K562 (cell line): ENCODE measurements around the gene CERS3. TPM values are rescaled to one million over a fixed set of nuclear protein-coding genes. Genes with fewer than 3 reads are reported as not detected.

ENCODE experiments used
- DNMT1 ChIP-seq: fragments of 450-650 bp; IDR thresholded peaks from 2 replicates; pipeline ENCODE4 v1.6.1; 2016; ENCODE audit warnings: antibody characterized with exemption, mild to moderate bottlenecking
- EP300 ChIP-seq: IDR thresholded peaks from 2 replicates; pipeline ENCODE4 v1.6.1; 2012; ENCODE audit warnings: low read length, improper control_type of control experiment
- XRCC4 ChIP-seq: IDR thresholded peaks from one replicate; pipeline ENCODE4 v1.6.1; 2011; ENCODE audit not compliant: insufficient read depth, insufficient read length; ENCODE audit errors: extremely low read depth
- YY1 ChIP-seq, 3 experiments: IDR thresholded peaks; 2 replicates each; pipeline ENCODE4 v1.6.1; 2011; ENCODE audit warnings: low read length in 2 of 3, mild to moderate bottlenecking in 2 of 3, moderate library complexity in 2 of 3, borderline replicate concordance in 1 of 3, control low read depth in 1 of 3, low read depth in 1 of 3; ENCODE audit not compliant: insufficient read depth in 3 of 3, insufficient replicate concordance in 2 of 3, control insufficient read depth in 1 of 3, insufficient read length in 1 of 3; ENCODE audit errors: extremely low read depth in 1 of 3
- polyA plus RNA-seq, 8 experiments: library from polyadenylated mRNA; depleted of rRNA in 4 of 8; stranded (reverse) in 5 of 8; unstranded in 3 of 8; fragments of >200 nt; fragmentation: Nextera tagmentation in 2 of 8; fragmentation: Illumina TruSeq in 1 of 8; extraction: Ambion mirVana in 2 of 8; extraction: Trizol in 1 of 8; gene quantifications; 2 replicates each; pipeline versions ENCODE4 v1.2.1 to v1.2.3, GENCODE V29; 2011 to 2014; ENCODE audit warnings: inconsistent platforms in 1 of 8, missing spikeins in 1 of 8
- total RNA-seq, 7 experiments: library from RNA; depleted of rRNA in 6 of 7; stranded (reverse); fragments of >200 nt in 6 of 7; fragmentation: Illumina TruSeq in 2 of 7; extraction: Trizol in 2 of 7; gene quantifications; 2 replicates each; pipeline versions ENCODE4 v1.2.1 to v1.2.3, GENCODE V29; 2011 to 2021; ENCODE audit warnings: low replicate concordance in 1 of 7
- TF ChIP-seq, protein P1 (sequence below): fragments of 200-600 bp; sonication (generic); IDR thresholded peaks from one replicate; pipeline ENCODE4 v1.6.1; 2012; ENCODE audit warnings: mild to moderate bottlenecking, low read depth, low read length, inconsistent platforms
- TF ChIP-seq, protein P2 (sequence below): fragments of 200-400 bp; formaldehyde crosslinking; IDR thresholded peaks from 2 replicates; pipeline ENCODE4 v1.6.1; 2017; ENCODE audit warnings: mild to moderate bottlenecking, low read depth, low read length, moderate library complexity

Gene CERS3
- total and polyA plus RNA-seq, 9 of the 15 experiments (the other 6 are each of a cell fraction or from before 2014, with no cell fraction given): not detected

DNA sequence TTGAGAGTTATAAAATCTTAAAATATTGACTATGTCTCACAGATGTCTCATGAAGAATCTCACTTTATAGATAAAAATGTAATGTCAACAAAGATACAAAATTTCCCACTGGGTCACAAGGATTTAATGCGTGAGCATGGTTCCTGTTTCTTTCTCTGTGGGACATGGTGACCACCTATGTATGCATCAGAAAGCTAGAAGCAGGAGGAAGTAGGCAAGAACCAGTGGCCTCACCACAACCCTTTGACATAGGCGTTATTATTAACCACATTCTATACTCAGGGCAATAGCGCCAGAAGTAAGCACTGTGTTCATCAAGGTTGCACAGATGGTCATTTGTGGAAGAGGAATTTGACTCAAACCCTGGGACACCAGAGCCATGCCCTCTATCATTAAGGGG, 175.3 kb downstream of the CERS3 start (continued):
- TF ChIP-seq, protein P1, sequence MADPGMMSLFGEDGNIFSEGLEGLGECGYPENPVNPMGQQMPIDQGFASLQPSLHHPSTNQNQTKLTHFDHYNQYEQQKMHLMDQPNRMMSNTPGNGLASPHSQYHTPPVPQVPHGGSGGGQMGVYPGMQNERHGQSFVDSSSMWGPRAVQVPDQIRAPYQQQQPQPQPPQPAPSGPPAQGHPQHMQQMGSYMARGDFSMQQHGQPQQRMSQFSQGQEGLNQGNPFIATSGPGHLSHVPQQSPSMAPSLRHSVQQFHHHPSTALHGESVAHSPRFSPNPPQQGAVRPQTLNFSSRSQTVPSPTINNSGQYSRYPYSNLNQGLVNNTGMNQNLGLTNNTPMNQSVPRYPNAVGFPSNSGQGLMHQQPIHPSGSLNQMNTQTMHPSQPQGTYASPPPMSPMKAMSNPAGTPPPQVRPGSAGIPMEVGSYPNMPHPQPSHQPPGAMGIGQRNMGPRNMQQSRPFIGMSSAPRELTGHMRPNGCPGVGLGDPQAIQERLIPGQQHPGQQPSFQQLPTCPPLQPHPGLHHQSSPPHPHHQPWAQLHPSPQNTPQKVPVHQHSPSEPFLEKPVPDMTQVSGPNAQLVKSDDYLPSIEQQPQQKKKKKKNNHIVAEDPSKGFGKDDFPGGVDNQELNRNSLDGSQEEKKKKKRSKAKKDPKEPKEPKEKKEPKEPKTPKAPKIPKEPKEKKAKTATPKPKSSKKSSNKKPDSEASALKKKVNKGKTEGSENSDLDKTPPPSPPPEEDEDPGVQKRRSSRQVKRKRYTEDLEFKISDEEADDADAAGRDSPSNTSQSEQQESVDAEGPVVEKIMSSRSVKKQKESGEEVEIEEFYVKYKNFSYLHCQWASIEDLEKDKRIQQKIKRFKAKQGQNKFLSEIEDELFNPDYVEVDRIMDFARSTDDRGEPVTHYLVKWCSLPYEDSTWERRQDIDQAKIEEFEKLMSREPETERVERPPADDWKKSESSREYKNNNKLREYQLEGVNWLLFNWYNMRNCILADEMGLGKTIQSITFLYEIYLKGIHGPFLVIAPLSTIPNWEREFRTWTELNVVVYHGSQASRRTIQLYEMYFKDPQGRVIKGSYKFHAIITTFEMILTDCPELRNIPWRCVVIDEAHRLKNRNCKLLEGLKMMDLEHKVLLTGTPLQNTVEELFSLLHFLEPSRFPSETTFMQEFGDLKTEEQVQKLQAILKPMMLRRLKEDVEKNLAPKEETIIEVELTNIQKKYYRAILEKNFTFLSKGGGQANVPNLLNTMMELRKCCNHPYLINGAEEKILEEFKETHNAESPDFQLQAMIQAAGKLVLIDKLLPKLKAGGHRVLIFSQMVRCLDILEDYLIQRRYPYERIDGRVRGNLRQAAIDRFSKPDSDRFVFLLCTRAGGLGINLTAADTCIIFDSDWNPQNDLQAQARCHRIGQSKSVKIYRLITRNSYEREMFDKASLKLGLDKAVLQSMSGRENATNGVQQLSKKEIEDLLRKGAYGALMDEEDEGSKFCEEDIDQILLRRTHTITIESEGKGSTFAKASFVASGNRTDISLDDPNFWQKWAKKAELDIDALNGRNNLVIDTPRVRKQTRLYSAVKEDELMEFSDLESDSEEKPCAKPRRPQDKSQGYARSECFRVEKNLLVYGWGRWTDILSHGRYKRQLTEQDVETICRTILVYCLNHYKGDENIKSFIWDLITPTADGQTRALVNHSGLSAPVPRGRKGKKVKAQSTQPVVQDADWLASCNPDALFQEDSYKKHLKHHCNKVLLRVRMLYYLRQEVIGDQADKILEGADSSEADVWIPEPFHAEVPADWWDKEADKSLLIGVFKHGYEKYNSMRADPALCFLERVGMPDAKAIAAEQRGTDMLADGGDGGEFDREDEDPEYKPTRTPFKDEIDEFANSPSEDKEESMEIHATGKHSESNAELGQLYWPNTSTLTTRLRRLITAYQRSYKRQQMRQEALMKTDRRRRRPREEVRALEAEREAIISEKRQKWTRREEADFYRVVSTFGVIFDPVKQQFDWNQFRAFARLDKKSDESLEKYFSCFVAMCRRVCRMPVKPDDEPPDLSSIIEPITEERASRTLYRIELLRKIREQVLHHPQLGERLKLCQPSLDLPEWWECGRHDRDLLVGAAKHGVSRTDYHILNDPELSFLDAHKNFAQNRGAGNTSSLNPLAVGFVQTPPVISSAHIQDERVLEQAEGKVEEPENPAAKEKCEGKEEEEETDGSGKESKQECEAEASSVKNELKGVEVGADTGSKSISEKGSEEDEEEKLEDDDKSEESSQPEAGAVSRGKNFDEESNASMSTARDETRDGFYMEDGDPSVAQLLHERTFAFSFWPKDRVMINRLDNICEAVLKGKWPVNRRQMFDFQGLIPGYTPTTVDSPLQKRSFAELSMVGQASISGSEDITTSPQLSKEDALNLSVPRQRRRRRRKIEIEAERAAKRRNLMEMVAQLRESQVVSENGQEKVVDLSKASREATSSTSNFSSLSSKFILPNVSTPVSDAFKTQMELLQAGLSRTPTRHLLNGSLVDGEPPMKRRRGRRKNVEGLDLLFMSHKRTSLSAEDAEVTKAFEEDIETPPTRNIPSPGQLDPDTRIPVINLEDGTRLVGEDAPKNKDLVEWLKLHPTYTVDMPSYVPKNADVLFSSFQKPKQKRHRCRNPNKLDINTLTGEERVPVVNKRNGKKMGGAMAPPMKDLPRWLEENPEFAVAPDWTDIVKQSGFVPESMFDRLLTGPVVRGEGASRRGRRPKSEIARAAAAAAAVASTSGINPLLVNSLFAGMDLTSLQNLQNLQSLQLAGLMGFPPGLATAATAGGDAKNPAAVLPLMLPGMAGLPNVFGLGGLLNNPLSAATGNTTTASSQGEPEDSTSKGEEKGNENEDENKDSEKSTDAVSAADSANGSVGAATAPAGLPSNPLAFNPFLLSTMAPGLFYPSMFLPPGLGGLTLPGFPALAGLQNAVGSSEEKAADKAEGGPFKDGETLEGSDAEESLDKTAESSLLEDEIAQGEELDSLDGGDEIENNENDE: no peak
- TF ChIP-seq YY1 (IDR thresholded peaks at IDR 0.05; ENCODE audit: borderline replicate concordance in 1 of 3, control insufficient read depth in 1 of 3, extremely low read depth in 1 of 3, insufficient read depth in 3 of 3, insufficient read length in 1 of 3, insufficient replicate concordance in 2 of 3, low read depth in 1 of 3, low read length in 2 of 3) (no peak), XRCC4 (no peak), DNMT1 (no peak), EP300 (no peak)
- TF ChIP-seq, protein P2, sequence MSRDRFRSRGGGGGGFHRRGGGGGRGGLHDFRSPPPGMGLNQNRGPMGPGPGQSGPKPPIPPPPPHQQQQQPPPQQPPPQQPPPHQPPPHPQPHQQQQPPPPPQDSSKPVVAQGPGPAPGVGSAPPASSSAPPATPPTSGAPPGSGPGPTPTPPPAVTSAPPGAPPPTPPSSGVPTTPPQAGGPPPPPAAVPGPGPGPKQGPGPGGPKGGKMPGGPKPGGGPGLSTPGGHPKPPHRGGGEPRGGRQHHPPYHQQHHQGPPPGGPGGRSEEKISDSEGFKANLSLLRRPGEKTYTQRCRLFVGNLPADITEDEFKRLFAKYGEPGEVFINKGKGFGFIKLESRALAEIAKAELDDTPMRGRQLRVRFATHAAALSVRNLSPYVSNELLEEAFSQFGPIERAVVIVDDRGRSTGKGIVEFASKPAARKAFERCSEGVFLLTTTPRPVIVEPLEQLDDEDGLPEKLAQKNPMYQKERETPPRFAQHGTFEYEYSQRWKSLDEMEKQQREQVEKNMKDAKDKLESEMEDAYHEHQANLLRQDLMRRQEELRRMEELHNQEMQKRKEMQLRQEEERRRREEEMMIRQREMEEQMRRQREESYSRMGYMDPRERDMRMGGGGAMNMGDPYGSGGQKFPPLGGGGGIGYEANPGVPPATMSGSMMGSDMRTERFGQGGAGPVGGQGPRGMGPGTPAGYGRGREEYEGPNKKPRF: no peak
